ENCODE results near the gene RBM47.
A peak's percentile ranks its signal among the peaks of the same experiment; 100 is the strongest.

RBM47 gene

GRCh38 chr4:40629401-40630334 is at the start of gene RBM47:
Gene RBM47, minus strand, starts transcription at chr4:40629864. Its CDS starts 190,971 bp downstream, at chr4:40438893.
- TF ChIP-seq POLR2A (IDR thresholded peaks at IDR 0.05; ENCODE audit: low read length) = no peak
- no peak for TF ChIP-seq GATA1 (IDR thresholded peaks at IDR 0.05; ENCODE audit: low read depth, low read length)
- DNase-seq = no peak

DNA sequence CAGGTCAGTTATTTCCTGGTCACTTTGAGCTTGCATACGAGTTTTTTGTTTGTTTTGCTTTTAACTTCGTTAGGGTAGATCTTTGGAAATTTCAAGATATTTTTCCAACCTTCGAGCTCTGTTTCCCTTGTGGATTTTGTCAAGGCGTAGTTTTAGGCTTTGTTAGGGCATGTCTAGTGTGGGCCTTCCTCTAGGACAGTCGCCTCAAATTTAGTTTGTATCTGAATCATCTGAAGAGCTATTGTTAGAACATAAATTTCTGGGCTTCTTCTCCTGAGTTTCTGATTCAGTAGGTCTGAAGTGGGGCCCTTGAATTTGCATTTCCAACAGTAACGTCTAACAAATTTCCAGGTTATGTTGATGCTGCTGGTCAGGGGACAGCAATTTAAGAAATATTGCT is 48.8 kb upstream of the RBM47 start:
- no peak for TF ChIP-seq GATA1 (IDR thresholded peaks at IDR 0.05; ENCODE audit: low read depth, low read length)
- no peak for TF ChIP-seq POLR2A (IDR thresholded peaks at IDR 0.05; ENCODE audit: low read length)
- no peak for DNase-seq

DNA sequence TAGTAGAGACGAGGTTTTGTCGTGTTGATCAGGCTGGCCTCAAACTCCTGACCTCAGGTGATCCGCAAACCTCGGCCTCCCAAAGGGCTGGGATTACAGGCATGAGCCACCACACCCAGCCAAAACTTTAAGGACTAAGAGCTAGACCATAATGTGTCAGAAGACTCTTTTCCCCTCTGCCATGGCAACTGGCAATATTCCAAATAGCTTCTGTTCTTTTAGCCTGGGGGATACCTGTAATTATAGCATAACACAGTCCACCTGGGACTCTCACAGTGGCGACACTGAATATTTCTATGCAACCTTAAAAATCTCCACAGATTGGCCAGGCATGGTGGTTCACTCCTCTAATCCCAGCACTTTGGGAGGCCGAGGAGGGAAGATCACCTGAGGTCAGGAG is 45.5 kb upstream of the RBM47 start:
- DNase-seq = no peak
- TF ChIP-seq GATA1 (IDR thresholded peaks at IDR 0.05; ENCODE audit: low read depth, low read length) (no peak), POLR2A (IDR thresholded peaks at IDR 0.05; ENCODE audit: low read length) (no peak)

GRCh38 chr4:40672528-40673522 is 43.2 kb upstream of the RBM47 start:
- TF ChIP-seq POLR2A (IDR thresholded peaks at IDR 0.05; ENCODE audit: low read length) (no peak), GATA1 (IDR thresholded peaks at IDR 0.05; ENCODE audit: low read depth, low read length) (no peak)
- DNase-seq = peak; percentile 5 to 6

- no peak for DNase-seq
- no peak for TF ChIP-seq GATA1 (IDR thresholded peaks at IDR 0.05; ENCODE audit: low read depth, low read length)
- no peak for TF ChIP-seq POLR2A (IDR thresholded peaks at IDR 0.05; ENCODE audit: low read length)
These were observed 39.8 kb upstream of the RBM47 start for GRCh38 chr4:40669504-40669903.

- DNase-seq = no peak
- TF ChIP-seq POLR2A (IDR thresholded peaks at IDR 0.05; ENCODE audit: low read length) (no peak), GATA1 (IDR thresholded peaks at IDR 0.05; ENCODE audit: low read depth, low read length) (no peak)
These were observed 36.2 kb upstream of the RBM47 start for GRCh38 chr4:40665842-40666241.

- no peak for TF ChIP-seq GATA1 (IDR thresholded peaks at IDR 0.05; ENCODE audit: low read depth, low read length)
- DNase-seq = no peak
These were observed 33.4 kb upstream of the RBM47 start for GRCh38 chr4:40662962-40663604.

DNA sequence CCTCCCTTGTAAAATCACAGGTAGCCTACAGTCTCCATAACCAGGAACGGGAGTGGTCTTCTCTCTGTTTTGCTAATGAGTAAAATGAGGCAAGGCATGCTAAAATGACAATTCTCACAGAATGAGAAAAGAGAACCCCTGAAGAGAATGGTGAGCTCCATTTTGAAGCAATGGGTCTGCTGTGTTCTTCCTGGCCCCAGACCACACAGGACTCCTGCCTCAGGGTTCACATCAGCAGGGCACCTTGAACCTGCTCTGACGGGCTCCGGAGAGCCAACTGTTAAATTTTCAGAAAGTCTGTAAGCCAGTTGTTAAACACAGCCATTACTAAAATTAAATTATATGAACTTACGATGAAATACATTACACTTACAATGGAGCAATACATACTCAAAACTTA is 32.1 kb upstream of the RBM47 start:
- TF ChIP-seq POLR2A (IDR thresholded peaks at IDR 0.05; ENCODE audit: low read length) = no peak
- DNase-seq = no peak

DNA sequence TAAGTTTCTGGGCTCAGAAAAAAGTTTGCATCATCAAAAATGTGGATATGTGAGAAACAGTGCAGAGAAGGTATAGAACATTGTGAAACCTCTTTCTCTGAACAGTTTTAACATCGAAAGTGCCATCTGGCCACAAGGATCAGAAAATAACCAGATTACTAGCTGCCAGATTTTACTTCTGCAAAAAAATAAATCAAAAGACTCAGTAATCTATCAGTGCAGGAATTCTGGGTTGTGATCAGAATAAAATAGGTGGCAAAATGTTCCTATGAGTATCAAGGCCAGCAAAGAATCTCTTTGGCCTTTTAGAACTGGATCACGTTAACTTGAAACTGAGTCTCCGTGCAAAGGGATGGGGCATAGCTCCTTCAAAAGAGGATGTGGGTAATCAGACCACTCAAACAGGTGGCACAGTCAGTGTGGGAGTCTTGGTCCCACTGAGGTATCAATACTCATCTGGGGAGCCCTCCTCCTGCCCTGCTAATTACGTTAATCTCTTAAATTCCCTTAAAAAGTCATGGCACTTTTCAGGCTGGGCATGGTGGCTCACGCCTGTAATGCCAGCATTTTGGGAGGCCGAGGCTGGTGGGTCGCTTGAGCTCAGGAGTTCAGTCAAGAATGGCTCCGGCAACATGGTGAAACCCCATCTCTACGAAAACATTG is 26.7 kb upstream of the RBM47 start:
- no peak for TF ChIP-seq GATA1 (IDR thresholded peaks at IDR 0.05; ENCODE audit: low read depth, low read length)
- no peak for TF ChIP-seq POLR2A (IDR thresholded peaks at IDR 0.05; ENCODE audit: low read length)
- no peak for DNase-seq

- TF ChIP-seq POLR2A (IDR thresholded peaks at IDR 0.05; ENCODE audit: low read length) = no peak
- no peak for TF ChIP-seq GATA1 (IDR thresholded peaks at IDR 0.05; ENCODE audit: low read depth, low read length)
- DNase-seq = no peak
These were observed 21.6 kb upstream of the RBM47 start for GRCh38 chr4:40651280-40651679.

GRCh38 chr4:40649321-40649720 is 19.7 kb upstream of the RBM47 start:
- TF ChIP-seq GATA1 (IDR thresholded peaks at IDR 0.05; ENCODE audit: low read depth, low read length) (no peak), POLR2A (IDR thresholded peaks at IDR 0.05; ENCODE audit: low read length) (no peak)
- DNase-seq = no peak

DNA sequence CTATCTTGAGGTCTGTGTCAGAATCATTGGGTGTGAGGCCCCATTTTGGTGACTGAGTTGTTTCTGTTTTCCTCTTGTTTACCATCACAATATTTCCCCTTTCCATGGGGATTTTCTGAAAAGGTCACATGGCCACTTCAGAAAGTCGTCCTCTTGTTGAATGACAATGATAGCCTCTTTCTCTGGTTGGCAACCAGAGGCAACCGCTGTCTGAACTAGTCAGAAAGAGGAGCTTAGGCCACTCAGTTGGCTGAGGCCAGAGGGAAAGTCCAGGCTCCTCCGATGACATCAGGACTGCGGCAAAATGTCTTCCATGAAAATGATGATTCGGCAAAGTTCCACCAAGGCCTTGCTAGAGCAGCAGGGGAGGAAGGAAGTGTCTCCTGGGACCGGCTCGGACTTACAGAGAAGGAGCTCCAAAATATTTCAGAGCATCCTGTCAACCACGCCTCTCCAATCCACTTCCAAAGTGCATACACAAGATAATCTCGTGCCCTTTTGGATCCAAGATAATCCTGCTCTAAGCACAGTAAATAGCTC is 19.1 kb upstream of the RBM47 start:
- no peak for DNase-seq
- TF ChIP-seq GATA1 (IDR thresholded peaks at IDR 0.05; ENCODE audit: low read depth, low read length) = no peak
- no peak for TF ChIP-seq POLR2A (IDR thresholded peaks at IDR 0.05; ENCODE audit: low read length)

DNA sequence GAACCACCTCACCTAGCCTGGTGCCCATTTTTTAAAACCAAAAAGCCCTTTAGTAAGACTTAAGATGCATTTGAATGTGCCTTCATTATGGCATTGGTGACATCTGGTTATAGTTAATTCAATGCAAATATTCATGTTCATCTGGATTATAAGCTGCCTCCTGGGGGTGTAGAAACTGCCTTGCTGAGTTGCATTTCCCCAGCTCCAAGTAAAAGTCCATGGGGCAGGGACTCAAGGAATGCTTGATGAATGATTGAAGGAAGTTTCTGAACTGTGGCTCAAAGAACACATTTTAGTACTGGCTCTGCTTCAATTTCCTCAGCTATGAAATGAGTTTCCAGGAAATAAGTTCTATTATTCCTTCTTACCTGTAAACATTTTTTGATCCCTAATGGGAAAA is 18.5 kb upstream of the RBM47 start:
- TF ChIP-seq POLR2A (IDR thresholded peaks at IDR 0.05; ENCODE audit: low read length) = no peak
- TF ChIP-seq GATA1 (IDR thresholded peaks at IDR 0.05; ENCODE audit: low read depth, low read length) = no peak
- no peak for DNase-seq
